Measurements from ENCODE around the gene GLMN.

DNA sequence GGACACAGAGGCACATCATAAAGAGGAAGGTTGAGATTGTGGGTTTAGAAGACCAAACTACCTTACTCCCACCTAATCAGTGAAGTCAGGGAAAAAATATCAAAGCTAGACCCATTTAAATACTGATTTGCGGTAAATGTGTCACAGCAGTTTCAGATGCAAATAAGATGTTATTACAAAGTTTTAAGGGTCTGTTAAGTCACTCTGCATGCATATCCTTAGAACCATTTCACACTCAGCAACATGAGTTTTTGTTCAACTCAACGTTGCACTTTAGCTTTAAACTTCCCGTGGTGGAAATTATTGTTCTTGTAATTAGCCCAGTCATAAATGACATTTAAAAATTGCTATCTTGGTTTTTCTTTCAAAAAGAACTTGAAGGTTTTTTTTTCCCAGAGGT lies 34.9 kb upstream of the GLMN start:
- TF ChIP-seq, protein P1, sequence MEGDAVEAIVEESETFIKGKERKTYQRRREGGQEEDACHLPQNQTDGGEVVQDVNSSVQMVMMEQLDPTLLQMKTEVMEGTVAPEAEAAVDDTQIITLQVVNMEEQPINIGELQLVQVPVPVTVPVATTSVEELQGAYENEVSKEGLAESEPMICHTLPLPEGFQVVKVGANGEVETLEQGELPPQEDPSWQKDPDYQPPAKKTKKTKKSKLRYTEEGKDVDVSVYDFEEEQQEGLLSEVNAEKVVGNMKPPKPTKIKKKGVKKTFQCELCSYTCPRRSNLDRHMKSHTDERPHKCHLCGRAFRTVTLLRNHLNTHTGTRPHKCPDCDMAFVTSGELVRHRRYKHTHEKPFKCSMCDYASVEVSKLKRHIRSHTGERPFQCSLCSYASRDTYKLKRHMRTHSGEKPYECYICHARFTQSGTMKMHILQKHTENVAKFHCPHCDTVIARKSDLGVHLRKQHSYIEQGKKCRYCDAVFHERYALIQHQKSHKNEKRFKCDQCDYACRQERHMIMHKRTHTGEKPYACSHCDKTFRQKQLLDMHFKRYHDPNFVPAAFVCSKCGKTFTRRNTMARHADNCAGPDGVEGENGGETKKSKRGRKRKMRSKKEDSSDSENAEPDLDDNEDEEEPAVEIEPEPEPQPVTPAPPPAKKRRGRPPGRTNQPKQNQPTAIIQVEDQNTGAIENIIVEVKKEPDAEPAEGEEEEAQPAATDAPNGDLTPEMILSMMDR (IDR thresholded peaks at IDR 0.05), result no peak
- TF ChIP-seq, protein P2, sequence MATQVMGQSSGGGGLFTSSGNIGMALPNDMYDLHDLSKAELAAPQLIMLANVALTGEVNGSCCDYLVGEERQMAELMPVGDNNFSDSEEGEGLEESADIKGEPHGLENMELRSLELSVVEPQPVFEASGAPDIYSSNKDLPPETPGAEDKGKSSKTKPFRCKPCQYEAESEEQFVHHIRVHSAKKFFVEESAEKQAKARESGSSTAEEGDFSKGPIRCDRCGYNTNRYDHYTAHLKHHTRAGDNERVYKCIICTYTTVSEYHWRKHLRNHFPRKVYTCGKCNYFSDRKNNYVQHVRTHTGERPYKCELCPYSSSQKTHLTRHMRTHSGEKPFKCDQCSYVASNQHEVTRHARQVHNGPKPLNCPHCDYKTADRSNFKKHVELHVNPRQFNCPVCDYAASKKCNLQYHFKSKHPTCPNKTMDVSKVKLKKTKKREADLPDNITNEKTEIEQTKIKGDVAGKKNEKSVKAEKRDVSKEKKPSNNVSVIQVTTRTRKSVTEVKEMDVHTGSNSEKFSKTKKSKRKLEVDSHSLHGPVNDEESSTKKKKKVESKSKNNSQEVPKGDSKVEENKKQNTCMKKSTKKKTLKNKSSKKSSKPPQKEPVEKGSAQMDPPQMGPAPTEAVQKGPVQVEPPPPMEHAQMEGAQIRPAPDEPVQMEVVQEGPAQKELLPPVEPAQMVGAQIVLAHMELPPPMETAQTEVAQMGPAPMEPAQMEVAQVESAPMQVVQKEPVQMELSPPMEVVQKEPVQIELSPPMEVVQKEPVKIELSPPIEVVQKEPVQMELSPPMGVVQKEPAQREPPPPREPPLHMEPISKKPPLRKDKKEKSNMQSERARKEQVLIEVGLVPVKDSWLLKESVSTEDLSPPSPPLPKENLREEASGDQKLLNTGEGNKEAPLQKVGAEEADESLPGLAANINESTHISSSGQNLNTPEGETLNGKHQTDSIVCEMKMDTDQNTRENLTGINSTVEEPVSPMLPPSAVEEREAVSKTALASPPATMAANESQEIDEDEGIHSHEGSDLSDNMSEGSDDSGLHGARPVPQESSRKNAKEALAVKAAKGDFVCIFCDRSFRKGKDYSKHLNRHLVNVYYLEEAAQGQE (IDR thresholded peaks at IDR 0.05; ENCODE audit: insufficient read depth in 1 of 2, low read depth in 2 of 2, low read length in 1 of 2), result no peak
- TF ChIP-seq SIN3A (IDR thresholded peaks at IDR 0.05; ENCODE audit: borderline replicate concordance, insufficient read depth, low read depth, low read length) (no peak), POLR2AphosphoS5 (IDR thresholded peaks at IDR 0.05; ENCODE audit: low read depth, low read length) (no peak)
